Osteoblast (primary cell): ENCODE data around the gene MS4A8. TPM values are rescaled to one million over a fixed set of nuclear protein-coding genes. Genes with fewer than 3 reads are reported as not detected.

ENCODE experiments used
- DNase-seq: peaks from one replicate; pipeline ENCODE4 v3.0.0; 2011; ENCODE audit warnings: low spot score, mixed read lengths; ENCODE audit not compliant: insufficient read length; ENCODE audit errors: missing footprints
- H2AFZ ChIP-seq: 2 replicates; pipeline ENCODE4 v1.6.0; 2011; ENCODE audit warnings: mild to moderate bottlenecking, low read length
- H3K27ac ChIP-seq: 2 replicates; pipeline ENCODE4 v1.5.1; 2011; ENCODE audit warnings: mild to moderate bottlenecking, low read depth, low read length, moderate library complexity
- H3K27me3 ChIP-seq: 2 replicates; pipeline ENCODE4 v1.6.0; 2012; ENCODE audit warnings: mild to moderate bottlenecking, control low read depth, inconsistent platforms, low read length, moderate library complexity; ENCODE audit not compliant: insufficient read depth
- H3K36me3 ChIP-seq: 2 replicates; pipeline ENCODE4 v1.5.1; 2011; ENCODE audit warnings: mild to moderate bottlenecking, low read length, control low read depth, moderate library complexity; ENCODE audit not compliant: insufficient read depth
- H3K4me1 ChIP-seq: 2 replicates; pipeline ENCODE4 v1.5.1; 2011; ENCODE audit warnings: mild to moderate bottlenecking, low read length, control low read depth, moderate library complexity; ENCODE audit not compliant: insufficient read depth
- H3K4me2 ChIP-seq: 2 replicates; pipeline ENCODE4 v1.6.0; 2011; ENCODE audit warnings: mild to moderate bottlenecking, low read length; ENCODE audit not compliant: insufficient read depth
- H3K4me3 ChIP-seq: fragments of 200-600 bp; sonication (generic); 3 replicates; pipeline ENCODE4 v1.5.1; 2012; ENCODE audit warnings: mild to moderate bottlenecking, low read length, inconsistent platforms; ENCODE audit not compliant: insufficient read depth
- H3K79me2 ChIP-seq: 2 replicates; pipeline ENCODE4 v1.6.0; 2012; ENCODE audit warnings: mild to moderate bottlenecking, low read length, control low read depth, inconsistent platforms; ENCODE audit not compliant: insufficient read depth
- H3K9me3 ChIP-seq: 2 replicates; pipeline ENCODE4 v1.5.1; 2011; ENCODE audit warnings: low read depth, low read length, control low read depth
- H4K20me1 ChIP-seq: 2 replicates; pipeline ENCODE4 v1.6.0; 2012; ENCODE audit warnings: mild to moderate bottlenecking, low read length, control low read depth; ENCODE audit not compliant: insufficient read depth
- CTCF ChIP-seq: IDR thresholded peaks from 2 replicates; pipeline ENCODE4 v1.5.1; 2011; ENCODE audit warnings: mild to moderate bottlenecking, low read depth, low read length, moderate library complexity; ENCODE audit errors: extremely low read depth
- total RNA-seq: library from RNA; depleted of rRNA; stranded (reverse); fragments of >200 nt; gene quantifications from 2 replicates; pipeline ENCODE4 v1.2.3, GENCODE V29; 2012

The MS4A8 gene
- total RNA-seq, 1 donor: not detected

GRCh38 chr11:60744114-60744513 is 44.7 kb downstream of the MS4A8 start:
- H3K27ac ChIP-seq: no peak overlapping the region
- H4K20me1 ChIP-seq: no peaks in the 10 kb centered on the region
- no peaks in the 10 kb centered on the region for H3K27me3 ChIP-seq
- no peaks in the 10 kb centered on the region for H3K4me1 ChIP-seq
- H3K79me2 ChIP-seq: no peaks in the 10 kb centered on the region
- no peak overlapping the region for H3K4me3 ChIP-seq
- H3K36me3 ChIP-seq: no peaks in the 10 kb centered on the region
- TF ChIP-seq CTCF: no peak
- no peak overlapping the region for H3K4me2 ChIP-seq
- no peak overlapping the region for H2AFZ ChIP-seq
- H3K9me3 ChIP-seq: no peaks in the 10 kb centered on the region
- DNase-seq: no peak

GRCh38 chr11:60747359-60747873 is 48.0 kb downstream of the MS4A8 start:
- H3K4me2 ChIP-seq: no peak overlapping the region
- no peak overlapping the region for H3K27ac ChIP-seq
- TF ChIP-seq CTCF: no peak
- H3K9me3 ChIP-seq: no peaks in the 10 kb centered on the region
- H3K79me2 ChIP-seq: no peaks in the 10 kb centered on the region
- H3K4me1 ChIP-seq: no peaks in the 10 kb centered on the region
- no peak overlapping the region for H3K4me3 ChIP-seq
- H2AFZ ChIP-seq: no peak overlapping the region
- H3K36me3 ChIP-seq: no peaks in the 10 kb centered on the region
- H3K27me3 ChIP-seq: no peaks in the 10 kb centered on the region
- no peak for DNase-seq
- no peaks in the 10 kb centered on the region for H4K20me1 ChIP-seq

GRCh38 chr11:60748225-60748624 is 48.8 kb downstream of the MS4A8 start:
- no peaks in the 10 kb centered on the region for H3K27me3 ChIP-seq
- H3K27ac ChIP-seq: no peak overlapping the region
- no peak for TF ChIP-seq CTCF
- no peak for DNase-seq
- no peak overlapping the region for H2AFZ ChIP-seq
- no peaks in the 10 kb centered on the region for H3K79me2 ChIP-seq
- H3K9me3 ChIP-seq: no peaks in the 10 kb centered on the region
- H4K20me1 ChIP-seq: no peaks in the 10 kb centered on the region
- no peak overlapping the region for H3K4me2 ChIP-seq
- no peaks in the 10 kb centered on the region for H3K4me1 ChIP-seq
- H3K36me3 ChIP-seq: no peaks in the 10 kb centered on the region
- H3K4me3 ChIP-seq: no peak overlapping the region

GRCh38 chr11:60748821-60749220 is 49.4 kb downstream of the MS4A8 start:
- Histone ChIP-seq H3K4me3 (no peak overlapping the region), H4K20me1 (no peaks in the 10 kb centered on the region), H2AFZ (no peak overlapping the region), H3K27ac (no peak overlapping the region), H3K27me3 (no peaks in the 10 kb centered on the region), H3K4me1 (no peaks in the 10 kb centered on the region), H3K9me3 (no peaks in the 10 kb centered on the region), H3K36me3 (no peaks in the 10 kb centered on the region), H3K79me2 (no peaks in the 10 kb centered on the region), H3K4me2 (no peak overlapping the region)
- no peak for TF ChIP-seq CTCF
- no peak for DNase-seq
